ENCODE measurements around the gene TMEM255B.
"Not testable (repeated sequence)": the region's sequence is repeated elsewhere in the genome, so short reads cannot be mapped to it uniquely, and the experiment has no call there.

Gene TMEM255B

GRCh38 chr13:113817860-113818691 is 59.0 kb downstream of the TMEM255B start:
- no peak for DNase-seq (ENCODE audit: low read depth in 2 of 2)

GRCh38 chr13:113818700-113819295 is 59.8 kb downstream of the TMEM255B start:
- DNase-seq (ENCODE audit: low read depth in 2 of 2), result no peak

- DNase-seq (ENCODE audit: low read depth in 2 of 2), result no peak
Observed at GRCh38 chr13:113819341-113819730, 60.3 kb downstream of the TMEM255B start.

GRCh38 chr13:113819731-113820715 is 61.0 kb downstream of the TMEM255B start:
- DNase-seq (ENCODE audit: low read depth in 2 of 2), result no peak

GRCh38 chr13:113820813-113821651 is 62.0 kb downstream of the TMEM255B start:
- DNase-seq (ENCODE audit: low read depth in 2 of 2), result no peak

- no peak for DNase-seq (ENCODE audit: low read depth in 2 of 2)
Observed at GRCh38 chr13:113821847-113822246, 62.8 kb downstream of the TMEM255B start.

- no peak for DNase-seq (ENCODE audit: low read depth in 2 of 2)
Observed at GRCh38 chr13:113822266-113822665, 63.2 kb downstream of the TMEM255B start.

GRCh38 chr13:113822956-113823744 is 64.1 kb downstream of the TMEM255B start:
- DNase-seq (ENCODE audit: low read depth in 2 of 2), result no peak

- no peak for DNase-seq (ENCODE audit: low read depth in 2 of 2)
Observed at GRCh38 chr13:113823771-113824170, 64.7 kb downstream of the TMEM255B start.

GRCh38 chr13:113825841-113826240 is 66.8 kb downstream of the TMEM255B start:
- DNase-seq (ENCODE audit: low read depth in 2 of 2), result no peak

GRCh38 chr13:113826446-113826845 is 67.4 kb downstream of the TMEM255B start:
- not testable (repeated sequence) for DNase-seq (ENCODE audit: low read depth in 2 of 2)

- DNase-seq (ENCODE audit: low read depth in 2 of 2), result no peak
Observed at GRCh38 chr13:113827021-113827420, 68.0 kb downstream of the TMEM255B start.

GRCh38 chr13:113828282-113828825 is 69.3 kb downstream of the TMEM255B start:
- DNase-seq (ENCODE audit: low read depth in 2 of 2), result no peak

GRCh38 chr13:113830426-113830950 is 71.5 kb downstream of the TMEM255B start:
- not testable (repeated sequence) for DNase-seq (ENCODE audit: low read depth in 2 of 2)

GRCh38 chr13:113831061-113831460 is 72.0 kb downstream of the TMEM255B start:
- no peak for DNase-seq (ENCODE audit: low read depth in 2 of 2)

- no peak for DNase-seq (ENCODE audit: low read depth in 2 of 2)
Observed at GRCh38 chr13:113832205-113832604, 73.2 kb downstream of the TMEM255B start.

GRCh38 chr13:113832631-113833030 is 73.6 kb downstream of the TMEM255B start:
- DNase-seq (ENCODE audit: low read depth in 2 of 2), result no peak

- no peak for DNase-seq (ENCODE audit: low read depth in 2 of 2)
Observed at GRCh38 chr13:113833111-113833830, 74.2 kb downstream of the TMEM255B start.

GRCh38 chr13:113834006-113834405 is 75.0 kb downstream of the TMEM255B start:
- DNase-seq (ENCODE audit: low read depth in 2 of 2), result not testable (repeated sequence)

All from stimulated activated CD4-positive, alpha-beta T cell treated with anti-CD3 and anti-CD28 coated beads, Interleukin-15, amount 100 ng/mL, for 48 hours (primary cell).